GDM1 (cell line): ENCODE data around the gene BRD1.
"Not testable (repeated sequence)": the region's sequence is repeated elsewhere in the genome, so short reads cannot be mapped to it uniquely, and the experiment has no call there.

Experiments
- DNase-seq: peaks from one replicate; lab custom pipeline; 2025; lab: John Stamatoyannopoulos, UW

The BRD1 gene

GRCh38 chr22:49852898-49853894 lies 25.5 kb upstream of the BRD1 start, which contains the start of gene ZBED4:
Gene ZBED4, plus strand, starts transcription at chr22:49853844. Its CDS starts 29,819 bp downstream, at chr22:49883663.
- peak; percentile 98 for DNase-seq

GRCh38 chr22:49852568-49852897 lies 24.9 kb upstream of the BRD1 start:
- DNase-seq = not testable (repeated sequence)

- no peak for DNase-seq
Measured at GRCh38 chr22:49850959-49851802, 23.5 kb upstream of the BRD1 start.

GRCh38 chr22:49850021-49850911 lies 22.6 kb upstream of the BRD1 start:
- DNase-seq = no peak

GRCh38 chr22:49849161-49850020 lies 21.7 kb upstream of the BRD1 start:
- peak; percentile 30 for DNase-seq

- DNase-seq = no peak
Measured at GRCh38 chr22:49848690-49849160, 21.1 kb upstream of the BRD1 start.

GRCh38 chr22:49847751-49848689 lies 20.3 kb upstream of the BRD1 start:
- no peak for DNase-seq

GRCh38 chr22:49845666-49846459 lies 18.2 kb upstream of the BRD1 start:
- no peak for DNase-seq

GRCh38 chr22:49845241-49845640 lies 17.6 kb upstream of the BRD1 start:
- DNase-seq = no peak

- DNase-seq = peak; percentile 19
Measured at GRCh38 chr22:49838771-49839717, 11.4 kb upstream of the BRD1 start.

- DNase-seq = no peak
Measured at GRCh38 chr22:49833340-49834007, 5.8 kb upstream of the BRD1 start.

- DNase-seq = no peak
Measured at GRCh38 chr22:49829044-49829853, 1.6 kb upstream of the BRD1 start.

GRCh38 chr22:49828599-49828965 lies 909 bp upstream of the BRD1 start:
- no peak for DNase-seq

- DNase-seq = no peak
Measured at GRCh38 chr22:49827271-49827852, 311 bp downstream of the BRD1 start.

- DNase-seq = no peak
Measured at GRCh38 chr22:49826603-49827270, 936 bp downstream of the BRD1 start.
